H9 (cell line): ENCODE data around the gene ISM2. TPM values are rescaled to one million over a fixed set of nuclear protein-coding genes. Genes with fewer than 3 reads are reported as not detected.

Experiments used
- DNase-seq: peaks from one replicate; pipeline ENCODE4 v3.0.0-alpha.2; 2017
- H2AFZ ChIP-seq: one replicate; pipeline ENCODE4 v1.6.1; 2013; ENCODE audit warnings: mild to moderate bottlenecking, low read length, control low read depth, moderate library complexity
- H2AK5ac ChIP-seq: 2 replicates; pipeline ENCODE4 v1.6.1; 2013; ENCODE audit warnings: low read length, control low read depth, mixed read lengths; ENCODE audit not compliant: insufficient read length
- H2BK120ac ChIP-seq: one replicate; pipeline ENCODE4 v1.6.1; 2013; ENCODE audit warnings: low read depth, mild to moderate bottlenecking, low read length, control low read depth, inconsistent platforms; ENCODE audit not compliant: poor library complexity, severe bottlenecking
- H2BK12ac ChIP-seq: 2 replicates; pipeline ENCODE4 v1.6.1; 2013; ENCODE audit warnings: low read length, control low read depth, mixed read lengths, low read depth; ENCODE audit not compliant: insufficient read length
- H2BK15ac ChIP-seq: 2 replicates; pipeline ENCODE4 v1.6.1; 2013; ENCODE audit warnings: low read depth, low read length, control low read depth
- H2BK20ac ChIP-seq: one replicate; pipeline ENCODE4 v1.6.1; 2013; ENCODE audit warnings: low read depth, mild to moderate bottlenecking, low read length, control low read depth, inconsistent platforms; ENCODE audit not compliant: poor library complexity, severe bottlenecking
- H2BK5ac ChIP-seq: 2 replicates; pipeline ENCODE4 v1.6.1; 2013; ENCODE audit warnings: low read length, control low read depth, mixed read lengths; ENCODE audit not compliant: insufficient read length
- H3K14ac ChIP-seq: 2 replicates; pipeline ENCODE4 v1.6.1; 2013; ENCODE audit warnings: low read length, control low read depth; ENCODE audit not compliant: insufficient read depth
- H3K18ac ChIP-seq: 2 replicates; pipeline ENCODE4 v1.6.1; 2013; ENCODE audit warnings: low read depth, mild to moderate bottlenecking, mixed read lengths, low read length, control low read depth; ENCODE audit not compliant: insufficient read length
- H3K23ac ChIP-seq: 2 replicates; pipeline ENCODE4 v1.6.1; 2013; ENCODE audit warnings: low read length, control low read depth, mixed read lengths, low read depth; ENCODE audit not compliant: insufficient read length
- H3K23me2 ChIP-seq: 2 replicates; pipeline ENCODE4 v1.6.1; 2013; ENCODE audit warnings: low read depth, mild to moderate bottlenecking, mixed read lengths, low read length, control low read depth; ENCODE audit not compliant: insufficient read length, poor library complexity, severe bottlenecking
- H3K27ac ChIP-seq: 2 replicates; pipeline ENCODE4 v1.5.1; 2013; ENCODE audit warnings: low read length, control low read depth, mixed read lengths, low read depth; ENCODE audit not compliant: insufficient read length
- H3K27me3 ChIP-seq: 2 replicates; pipeline ENCODE4 v1.6.1; 2013; ENCODE audit warnings: low read length, control low read depth, inconsistent platforms; ENCODE audit not compliant: insufficient read depth
- H3K4ac ChIP-seq: 2 replicates; pipeline ENCODE4 v1.6.1; 2013; ENCODE audit warnings: low read depth, mild to moderate bottlenecking, control low read depth, inconsistent platforms, low read length, moderate library complexity
- H3K4me1 ChIP-seq: 2 replicates; pipeline ENCODE4 v1.6.1; 2013; ENCODE audit warnings: low read length, control low read depth, inconsistent platforms; ENCODE audit not compliant: insufficient read depth
- H3K4me2 ChIP-seq: 2 replicates; pipeline ENCODE4 v1.6.1; 2013; ENCODE audit warnings: low read length, control low read depth, mixed read lengths; ENCODE audit not compliant: insufficient read length, insufficient read depth
- H3K56ac ChIP-seq: 2 replicates; pipeline ENCODE4 v1.6.1; 2013; ENCODE audit warnings: low read depth, mild to moderate bottlenecking, mixed read lengths, low read length, control low read depth; ENCODE audit not compliant: insufficient read length
- H3K79me1 ChIP-seq: 2 replicates; pipeline ENCODE4 v1.6.1; 2013; ENCODE audit warnings: low read depth, mild to moderate bottlenecking, moderate library complexity, low read length, control low read depth, inconsistent platforms; ENCODE audit not compliant: insufficient read depth, poor library complexity, severe bottlenecking
- H3K79me2 ChIP-seq: 2 replicates; pipeline ENCODE4 v1.6.1; 2013; ENCODE audit warnings: low read length, control low read depth, inconsistent platforms; ENCODE audit not compliant: insufficient read depth
- H3K9ac ChIP-seq: 2 replicates; pipeline ENCODE4 v1.6.1; 2013; ENCODE audit warnings: low read length, control low read depth, mixed read lengths; ENCODE audit not compliant: insufficient read length; ENCODE audit errors: extremely low read depth
- H3K9me3 ChIP-seq: one replicate; pipeline ENCODE4 v1.6.1; 2013; ENCODE audit warnings: low read depth, low read length, inconsistent platforms; ENCODE audit not compliant: control insufficient read depth
- H3T11ph ChIP-seq: one replicate; pipeline ENCODE4 v1.6.1; 2013; ENCODE audit warnings: mild to moderate bottlenecking, low read length, control low read depth, inconsistent platforms
- H4K20me1 ChIP-seq: one replicate; pipeline ENCODE4 v1.6.1; 2013; ENCODE audit not compliant: control insufficient read depth, insufficient read length, insufficient read depth
- H4K5ac ChIP-seq: 2 replicates; pipeline ENCODE4 v1.6.1; 2013; ENCODE audit warnings: low read depth, mild to moderate bottlenecking, mixed read lengths, low read length, control low read depth; ENCODE audit not compliant: insufficient read length
- H4K8ac ChIP-seq: replicated peaks from 2 replicates; pipeline ENCODE4 v1.6.1; 2013; ENCODE audit warnings: low read length, control low read depth, mixed read lengths, low read depth; ENCODE audit not compliant: insufficient read length
- H4K91ac ChIP-seq: 2 replicates; pipeline ENCODE4 v1.6.1; 2013; ENCODE audit warnings: low read depth, mild to moderate bottlenecking, moderate library complexity, mixed read lengths, low read length, control low read depth; ENCODE audit not compliant: insufficient read length
- H3K27ac Mint-ChIP-seq, 3 experiments: 2 replicates in 2 of 3; 3 replicates in 1 of 3; pipeline ENCODE4 v1.8.0; 2020 to 2021; ENCODE audit warnings: mixed read lengths in 3 of 3, mild to moderate bottlenecking in 1 of 3, moderate library complexity in 1 of 3
- H3K27me3 Mint-ChIP-seq: 2 replicates; pipeline ENCODE4 v1.8.0; 2021; ENCODE audit warnings: low read depth, mild to moderate bottlenecking, moderate library complexity, mixed read lengths
- H3K36me3 Mint-ChIP-seq, 3 experiments: 2 replicates in 2 of 3; 3 replicates in 1 of 3; pipeline ENCODE4 v1.8.0; 2020 to 2021; ENCODE audit warnings: low read depth in 3 of 3, mixed read lengths in 3 of 3; ENCODE audit not compliant: insufficient read depth in 1 of 3
- H3K4me1 Mint-ChIP-seq, 2 experiments: 2 replicates each; pipeline ENCODE4 v1.8.0; 2020; ENCODE audit warnings: mixed read lengths in 2 of 2
- H3K4me3 Mint-ChIP-seq, 2 experiments: 2 replicates in 1 of 2; 3 replicates in 1 of 2; pipeline ENCODE4 v1.8.0; 2020 to 2021; ENCODE audit warnings: mild to moderate bottlenecking in 2 of 2, mixed read lengths in 2 of 2, moderate library complexity in 1 of 2
- H3K9me3 Mint-ChIP-seq, 2 experiments: 2 replicates in 1 of 2; 3 replicates in 1 of 2; pipeline ENCODE4 v1.8.0; 2020; ENCODE audit warnings: mild to moderate bottlenecking in 2 of 2, mixed read lengths in 2 of 2, moderate library complexity in 1 of 2
- WGBS: extraction: QIAGEN DNeasy Blood & Tissue Kit; methylation state at CpG from one replicate; pipeline ENCODE4 v1.1.7; 2013; ENCODE audit warnings: missing lambda C conversion rate, low lambda C conversion rate, mixed read lengths; ENCODE audit not compliant: insufficient read length; ENCODE audit errors: extremely low coverage; 5-methylcytosine and 5-hydroxymethylcytosine counted together
- total RNA-seq: library from RNA; stranded (reverse); gene quantifications from 2 replicates; pipeline ENCODE4 v1.2.1, GENCODE V29; 2021
- TF ChIP-seq, protein P1 (sequence below): fragments of 200-600 bp; sonication (generic); conservative IDR thresholded peaks from 3 replicates; pipeline ENCODE4 v1.8.0; 2021; ENCODE audit warnings: antibody characterized with exemption, mild to moderate bottlenecking

ISM2 gene
- total RNA-seq, 1 experiment from 2014 or later, result 0.39 TPM

DNA sequence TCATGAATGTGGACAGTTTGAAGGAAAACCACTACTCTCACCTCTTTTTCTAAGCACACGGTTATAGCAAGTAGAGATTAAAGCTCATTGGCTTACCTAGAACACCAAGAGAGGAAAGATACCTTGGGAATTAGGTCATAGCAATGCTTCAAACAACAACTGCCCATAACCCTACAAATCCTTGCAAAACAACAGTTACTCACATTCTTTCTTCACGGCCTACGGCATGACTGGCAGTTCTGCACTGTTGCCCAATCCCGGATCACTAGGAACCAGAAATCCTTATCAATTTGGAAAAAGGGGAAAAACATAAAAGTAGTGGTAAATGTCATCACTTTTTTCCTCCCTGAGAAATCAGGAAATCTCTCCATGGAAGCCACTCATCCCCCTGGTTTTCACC is 9.6 kb upstream of the ISM2 start:
- H4K8ac ChIP-seq, result no peak overlapping the region
- H3K9ac ChIP-seq, result no peak overlapping the region
- Mint-ChIP-seq H3K36me3 (peaks cover 6 to 27% (median 17%) of the 10 kb centered on the region in 3 experiments; a peak in 6 of 7 replicates), H3K4me3 (no peak overlapping the region), H3K4me1 (no peaks in the 10 kb centered on the region), H3K27me3 (no peaks in the 10 kb centered on the region), H3K27ac (peak overlapping the region in 1 of 3 experiments; percentile 36; a peak in 1 of 7 replicates), H3K9me3 (peaks cover 0 to 2% of the 10 kb centered on the region in 2 experiments; a peak in 2 of 5 replicates)
- no peak for DNase-seq
- H2AFZ ChIP-seq, result no peak overlapping the region
- H4K5ac ChIP-seq, result no peak overlapping the region
- no peak overlapping the region for H3K27ac ChIP-seq
- H4K20me1 ChIP-seq, result no peaks in the 10 kb centered on the region
- no peak overlapping the region for H3K56ac ChIP-seq
- no peak overlapping the region for H2AK5ac ChIP-seq
- H2BK15ac ChIP-seq, result no peak overlapping the region
- H3K4me2 ChIP-seq, result no peak overlapping the region
- no peak overlapping the region for H3K14ac ChIP-seq
- H3K4me1 ChIP-seq, result no peaks in the 10 kb centered on the region
- no peaks in the 10 kb centered on the region for H3K79me1 ChIP-seq
- H3K18ac ChIP-seq, result no peak overlapping the region
- no peaks in the 10 kb centered on the region for H3K79me2 ChIP-seq
- no peak overlapping the region for H2BK12ac ChIP-seq
- no peak overlapping the region for H3K23ac ChIP-seq
- no peak overlapping the region for H3K4ac ChIP-seq
- H3K9me3 ChIP-seq, result no peaks in the 10 kb centered on the region
- H3T11ph ChIP-seq, result no peak overlapping the region
- H4K91ac ChIP-seq, result no peak overlapping the region
- no peak overlapping the region for H2BK120ac ChIP-seq
- no peak overlapping the region for H2BK5ac ChIP-seq
- no peaks in the 10 kb centered on the region for H3K23me2 ChIP-seq
- no CpG with 5 or more reads among the region's 4 CpGs for WGBS
- TF ChIP-seq, protein P1, sequence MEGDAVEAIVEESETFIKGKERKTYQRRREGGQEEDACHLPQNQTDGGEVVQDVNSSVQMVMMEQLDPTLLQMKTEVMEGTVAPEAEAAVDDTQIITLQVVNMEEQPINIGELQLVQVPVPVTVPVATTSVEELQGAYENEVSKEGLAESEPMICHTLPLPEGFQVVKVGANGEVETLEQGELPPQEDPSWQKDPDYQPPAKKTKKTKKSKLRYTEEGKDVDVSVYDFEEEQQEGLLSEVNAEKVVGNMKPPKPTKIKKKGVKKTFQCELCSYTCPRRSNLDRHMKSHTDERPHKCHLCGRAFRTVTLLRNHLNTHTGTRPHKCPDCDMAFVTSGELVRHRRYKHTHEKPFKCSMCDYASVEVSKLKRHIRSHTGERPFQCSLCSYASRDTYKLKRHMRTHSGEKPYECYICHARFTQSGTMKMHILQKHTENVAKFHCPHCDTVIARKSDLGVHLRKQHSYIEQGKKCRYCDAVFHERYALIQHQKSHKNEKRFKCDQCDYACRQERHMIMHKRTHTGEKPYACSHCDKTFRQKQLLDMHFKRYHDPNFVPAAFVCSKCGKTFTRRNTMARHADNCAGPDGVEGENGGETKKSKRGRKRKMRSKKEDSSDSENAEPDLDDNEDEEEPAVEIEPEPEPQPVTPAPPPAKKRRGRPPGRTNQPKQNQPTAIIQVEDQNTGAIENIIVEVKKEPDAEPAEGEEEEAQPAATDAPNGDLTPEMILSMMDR, result no peak
- no peaks in the 10 kb centered on the region for H3K27me3 ChIP-seq
- no peak overlapping the region for H2BK20ac ChIP-seq
